GM10266 (cell line): ENCODE measurements around the gene IDI2.

Experiments
- DNase-seq: peaks from one replicate; pipeline ENCODE4 v3.0.0; 2012; ENCODE audit errors: extremely low spot score
- CTCF ChIP-seq: IDR thresholded peaks from 2 replicates; pipeline ENCODE4 v1.5.1; 2012; ENCODE audit warnings: mild to moderate bottlenecking, low read depth; ENCODE audit not compliant: control insufficient read depth, insufficient read depth; ENCODE audit errors: missing control alignments

IDI2 gene

GRCh38 chr10:971613-972012 lies 54.0 kb downstream of the IDI2 start:
- TF ChIP-seq CTCF = no peak
- DNase-seq = no peak

GRCh38 chr10:971150-971542 lies 54.5 kb downstream of the IDI2 start:
- TF ChIP-seq CTCF = no peak
- DNase-seq = no peak

GRCh38 chr10:970311-971149 lies 55.1 kb downstream of the IDI2 start:
- no peak for DNase-seq
- no peak for TF ChIP-seq CTCF

- no peak for DNase-seq
- TF ChIP-seq CTCF = no peak
Measured at GRCh38 chr10:969473-970150, 56.0 kb downstream of the IDI2 start.
